ENCODE measurements around the gene TMEM234. TPM values are rescaled to one million over a fixed set of nuclear protein-coding genes. Genes with fewer than 3 reads are reported as not detected.

The TMEM234 gene
- total and polyA plus RNA-seq, 7 donors = 4.4 to 23.1 (median 7.2) TPM

GRCh38 chr1:32231843-32232432, 9.8 kb upstream of the TMEM234 start:
- no peaks in the 10 kb centered on the region for H3K9me3 ChIP-seq
- H3K27me3 ChIP-seq = no peaks in the 10 kb centered on the region
- TF ChIP-seq POLR2AphosphoS5 (IDR thresholded peaks at IDR 0.05) = no peak
- no peak for TF ChIP-seq CTCF (IDR thresholded peaks at IDR 0.05)
- no peak for TF ChIP-seq EP300 (IDR thresholded peaks at IDR 0.05)
- no peak for TF ChIP-seq POLR2A (IDR thresholded peaks at IDR 0.05)
- intact Hi-C loops (cut with DNase I) = no loop called here
- H3K36me3 ChIP-seq = peaks cover 23 to 62% (median 34%) of the 10 kb centered on the region in 4 donors
- DNase-seq = no peak
- WGBS, 2 donors = 85 to 91% methylated on average over 5 of the region's 5 CpGs
- no peaks in the 10 kb centered on the region for H3K4me1 ChIP-seq
- no peak overlapping the region for H3K4me3 ChIP-seq
- H3K27ac ChIP-seq = no peak overlapping the region

GRCh38 chr1:32228771-32229170, 6.6 kb upstream of the TMEM234 start:
- TF ChIP-seq EP300 (IDR thresholded peaks at IDR 0.05) = no peak
- TF ChIP-seq POLR2AphosphoS5 (IDR thresholded peaks at IDR 0.05) = no peak
- no peak for TF ChIP-seq CTCF (IDR thresholded peaks at IDR 0.05)
- no peak for TF ChIP-seq POLR2A (IDR thresholded peaks at IDR 0.05)
- H3K9me3 ChIP-seq = no peaks in the 10 kb centered on the region
- peaks cover 0 to 7% (median 5%) of the 10 kb centered on the region in 4 donors for H3K4me1 ChIP-seq
- intact Hi-C loops (cut with DNase I) = no loop called here
- H3K4me3 ChIP-seq = no peak overlapping the region
- peaks cover 34 to 88% (median 50%) of the 10 kb centered on the region in 4 donors for H3K36me3 ChIP-seq
- 85 to 90% methylated on average over 3 of the region's 3 CpGs for WGBS, 2 donors
- DNase-seq = no peak
- H3K27ac ChIP-seq = no peak overlapping the region
- H3K27me3 ChIP-seq = no peaks in the 10 kb centered on the region

- intact Hi-C loops (cut with DNase I) = loop anchor here (5.0 kb wide), 1 partner anchor 128 kb away; no protein-coding TSS in a partner anchor
- peaks cover 28 to 61% (median 32%) of the 10 kb centered on the region in 4 donors for H3K36me3 ChIP-seq
- 90 to 96% methylated on average over 4 of the region's 4 CpGs for WGBS, 2 donors
- no peak for DNase-seq
- TF ChIP-seq CTCF (IDR thresholded peaks at IDR 0.05) (no peak), EP300 (IDR thresholded peaks at IDR 0.05) (no peak), POLR2A (IDR thresholded peaks at IDR 0.05) (no peak), POLR2AphosphoS5 (IDR thresholded peaks at IDR 0.05) (no peak)
- H3K4me1 ChIP-seq = peaks cover 0 to 32% (median 26%) of the 10 kb centered on the region in 4 donors
- peak overlapping the region in 1 of 4 donors; percentile 90 for H3K27ac ChIP-seq
- H3K27me3 ChIP-seq = no peaks in the 10 kb centered on the region
- H3K4me3 ChIP-seq = no peak overlapping the region
- no peaks in the 10 kb centered on the region for H3K9me3 ChIP-seq
These were observed 2.1 kb upstream of the TMEM234 start for GRCh38 chr1:32224285-32224684.

- H3K36me3 ChIP-seq = peaks cover 22 to 58% (median 27%) of the 10 kb centered on the region in 4 donors
These were observed 1.5 kb upstream of the TMEM234 start for GRCh38 chr1:32223683-32224082.

More at GRCh38 chr1:32223683-32224082, 1.5 kb upstream of the TMEM234 start:
- H3K27ac ChIP-seq = peak overlapping the region in 3 of 4 donors; percentile 31 to 90 (median 88)
- intact Hi-C loops (cut with DNase I) = loop anchor here (5.0 kb wide), 1 partner anchor 129 kb away; no protein-coding TSS in a partner anchor
- H3K4me3 ChIP-seq = peak overlapping the region in 1 of 4 donors; percentile 70
- TF ChIP-seq POLR2A (IDR thresholded peaks at IDR 0.05) (no peak), CTCF (IDR thresholded peaks at IDR 0.05) (no peak), EP300 (IDR thresholded peaks at IDR 0.05) (no peak), POLR2AphosphoS5 (IDR thresholded peaks at IDR 0.05) (no peak)
- WGBS, 2 donors = 86 to 90% methylated on average over 3 of the region's 3 CpGs
- peaks cover 0 to 32% (median 26%) of the 10 kb centered on the region in 4 donors for H3K4me1 ChIP-seq
- no peak for DNase-seq
- H3K27me3 ChIP-seq = no peaks in the 10 kb centered on the region
- no peaks in the 10 kb centered on the region for H3K9me3 ChIP-seq
